ENCODE results near the gene VSIG10L2.

DNA sequence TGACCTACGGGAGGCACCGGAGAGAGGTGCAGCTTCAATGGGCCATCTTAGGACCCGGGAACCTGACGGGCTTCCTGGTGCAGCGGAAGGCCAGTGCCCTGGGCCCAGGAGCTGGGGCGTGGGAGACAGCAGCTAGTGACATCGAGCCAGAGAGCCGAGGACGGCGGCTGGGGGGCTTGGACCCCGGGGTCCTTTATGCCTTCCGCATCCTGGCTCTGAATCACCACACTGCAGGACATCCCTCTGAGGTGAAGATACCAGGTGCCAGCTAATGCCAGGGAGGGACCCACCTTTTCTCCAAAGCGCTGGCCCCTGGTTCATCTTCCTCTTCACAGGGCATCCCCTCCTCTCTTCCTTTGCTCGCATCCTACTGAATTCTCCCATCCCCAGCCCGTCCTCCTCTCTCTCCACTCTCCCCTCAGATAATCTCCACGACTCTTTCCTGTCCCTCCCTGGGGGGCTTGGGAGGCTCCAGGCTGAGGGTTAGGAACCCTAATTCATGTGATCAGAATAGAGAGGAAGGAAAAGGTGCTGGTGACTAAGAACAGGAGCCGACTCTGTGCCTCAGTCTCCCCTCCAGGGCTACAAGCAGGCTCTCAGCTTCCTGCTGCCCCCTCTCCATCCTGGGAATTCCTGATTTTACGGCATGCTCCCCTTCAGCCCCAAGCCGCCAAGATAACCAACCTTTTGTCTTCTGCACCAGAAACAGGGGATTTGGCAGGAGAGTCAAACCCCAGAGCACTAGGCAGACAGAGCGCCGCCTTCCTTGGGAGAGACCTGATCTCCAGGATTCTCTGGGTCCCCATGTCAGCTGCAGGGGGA lies 8.5 kb downstream of the VSIG10L2 start:
- TF ChIP-seq, protein P1, sequence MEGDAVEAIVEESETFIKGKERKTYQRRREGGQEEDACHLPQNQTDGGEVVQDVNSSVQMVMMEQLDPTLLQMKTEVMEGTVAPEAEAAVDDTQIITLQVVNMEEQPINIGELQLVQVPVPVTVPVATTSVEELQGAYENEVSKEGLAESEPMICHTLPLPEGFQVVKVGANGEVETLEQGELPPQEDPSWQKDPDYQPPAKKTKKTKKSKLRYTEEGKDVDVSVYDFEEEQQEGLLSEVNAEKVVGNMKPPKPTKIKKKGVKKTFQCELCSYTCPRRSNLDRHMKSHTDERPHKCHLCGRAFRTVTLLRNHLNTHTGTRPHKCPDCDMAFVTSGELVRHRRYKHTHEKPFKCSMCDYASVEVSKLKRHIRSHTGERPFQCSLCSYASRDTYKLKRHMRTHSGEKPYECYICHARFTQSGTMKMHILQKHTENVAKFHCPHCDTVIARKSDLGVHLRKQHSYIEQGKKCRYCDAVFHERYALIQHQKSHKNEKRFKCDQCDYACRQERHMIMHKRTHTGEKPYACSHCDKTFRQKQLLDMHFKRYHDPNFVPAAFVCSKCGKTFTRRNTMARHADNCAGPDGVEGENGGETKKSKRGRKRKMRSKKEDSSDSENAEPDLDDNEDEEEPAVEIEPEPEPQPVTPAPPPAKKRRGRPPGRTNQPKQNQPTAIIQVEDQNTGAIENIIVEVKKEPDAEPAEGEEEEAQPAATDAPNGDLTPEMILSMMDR (IDR thresholded peaks at IDR 0.05): no peak
- TF ChIP-seq POLR2A (IDR thresholded peaks at IDR 0.05) (no peak), POLR2AphosphoS5 (IDR thresholded peaks at IDR 0.05) (no peak)
